A549 (cell line): ENCODE data around the gene B3GNT5. TPM values are rescaled to one million over a fixed set of nuclear protein-coding genes. Genes with fewer than 3 reads are reported as not detected.
A peak's percentile ranks its signal among the peaks of the same experiment; 100 is the strongest.

ENCODE experiments used
- ATAC-seq, 2 experiments: fragments of 200-7000 bp in 1 of 2; fragments of >200 bp in 1 of 2; cut with Nextera tagmentation in 1 of 2; cut with Tn5 transposase in 1 of 2; 3 replicates each; pipeline versions ENCODE4 v1.8.0 to v1.9.1; 2018 to 2020; ENCODE audit warnings: mild to moderate bottlenecking in 1 of 2, moderate library complexity in 1 of 2
- CTCF ChIA-PET: fragments of 300-600 bp; sonication (Branson Sonifier 250); formaldehyde crosslinking; extraction: SDS; loops from one replicate; lab custom pipeline; 2021; ENCODE audit warnings: antibody characterized with exemption, inconsistent platforms; lab: Yijun Ruan, JAX
- POLR2A ChIA-PET: fragments of 350-600 bp; formaldehyde crosslinking; extraction: SDS; loops from one replicate; lab custom pipeline; 2021; ENCODE audit warnings: antibody characterized with exemption, inconsistent platforms; lab: Yijun Ruan, JAX
- DNase-seq, 2 experiments: peaks; one replicate each; pipeline versions ENCODE4 v3.0.0 to v3.0.0-alpha.2; 2011 to 2016; ENCODE audit warnings: low read depth in 1 of 2, low spot score in 1 of 2
- FAIRE-seq: peaks from 2 replicates; lab custom pipeline; 2011; peaks lifted over from hg19 to GRCh38; lab: Jason Lieb, UNC
- H3K27ac ChIP-seq, 2 experiments: fragments of >200 bp; sonication (Bioruptor Twin); formaldehyde crosslinking; 3 replicates each; pipeline ENCODE4 v1.5.1; 2016 to 2017
- H3K4me1 ChIP-seq: fragments of >200 bp; sonication (Bioruptor Twin); formaldehyde crosslinking; 3 replicates; pipeline ENCODE4 v1.6.1; 2016
- H3K4me2 ChIP-seq: fragments of >200 bp; sonication (Bioruptor Twin); formaldehyde crosslinking; 3 replicates; pipeline ENCODE4 v1.6.1; 2016
- H3K4me3 ChIP-seq: fragments of >200 bp; sonication (Bioruptor Twin); formaldehyde crosslinking; 3 replicates; pipeline ENCODE4 v1.5.1; 2016
- H3K9me3 ChIP-seq: fragments of >200 bp; sonication (Bioruptor Twin); formaldehyde crosslinking; 3 replicates; pipeline ENCODE4 v1.6.1; 2016
- CBX2 ChIP-seq: fragments of 200-600 bp; sonication (generic); IDR thresholded peaks from 2 replicates; pipeline ENCODE4 v1.6.1; 2016; ENCODE audit warnings: low read depth, mild to moderate bottlenecking, borderline replicate concordance
- CEBPB ChIP-seq, 2 experiments: fragments of >200 bp in 1 of 2; sonication (Bioruptor Twin) in 1 of 2; formaldehyde crosslinking in 1 of 2; IDR thresholded peaks; 2 replicates each; pipeline ENCODE4 v1.6.1; 2012 to 2016
- CTCF ChIP-seq: fragments of >200 bp; sonication (Bioruptor Twin); formaldehyde crosslinking; IDR thresholded peaks from 3 replicates; pipeline ENCODE4 v1.5.1; 2016
- E2F6 ChIP-seq: IDR thresholded peaks from 2 replicates; pipeline ENCODE4 v1.6.1; 2012; ENCODE audit warnings: low read depth, borderline replicate concordance
- EHMT2 ChIP-seq: fragments of 200-600 bp; sonication (generic); IDR thresholded peaks from 2 replicates; pipeline ENCODE4 v1.6.1; 2016; ENCODE audit warnings: antibody characterized with exemption, low read depth, mild to moderate bottlenecking, moderate library complexity
- EP300 ChIP-seq, 2 experiments: fragments of >200 bp; sonication (Bioruptor Twin); formaldehyde crosslinking; IDR thresholded peaks; 2 replicates in 1 of 2; 3 replicates in 1 of 2; pipeline ENCODE4 v1.6.1; 2016 to 2017
- ESRRA ChIP-seq: fragments of 150-350 bp; IDR thresholded peaks from 2 replicates; pipeline ENCODE4 v1.6.1; 2014; ENCODE audit warnings: mild to moderate bottlenecking, low read length, borderline replicate concordance
- FOXS1 ChIP-seq: fragments of 250-450 bp; sonication (Bioruptor Pico); IDR thresholded peaks from 2 replicates; pipeline ENCODE4 v1.5.0; 2020; ENCODE audit warnings: mild to moderate bottlenecking, moderate library complexity
- HDAC2 ChIP-seq: fragments of 200-600 bp; sonication (generic); IDR thresholded peaks from 2 replicates; pipeline ENCODE4 v1.6.1; 2016
- HOXA7 ChIP-seq: fragments of 250-450 bp; sonication (Bioruptor Pico); IDR thresholded peaks from 2 replicates; pipeline ENCODE4 v1.5.0; 2020; ENCODE audit warnings: mild to moderate bottlenecking, moderate library complexity
- HOXB5 ChIP-seq: fragments of 250-450 bp; sonication (Bioruptor Pico); IDR thresholded peaks from 2 replicates; pipeline ENCODE4 v1.5.0; 2020; ENCODE audit warnings: mild to moderate bottlenecking, moderate library complexity
- JUN ChIP-seq, 2 experiments: fragments of >200 bp; sonication (Bioruptor Twin); formaldehyde crosslinking; IDR thresholded peaks; 2 replicates in 1 of 2; 3 replicates in 1 of 2; pipeline ENCODE4 v1.6.1; 2016 to 2017
- MAFK ChIP-seq: fragments of 450-650 bp; IDR thresholded peaks from 2 replicates; pipeline ENCODE4 v1.6.1; 2014; ENCODE audit not compliant: partially characterized antibody
- MAX ChIP-seq: IDR thresholded peaks from 2 replicates; pipeline ENCODE4 v1.6.1; 2012
- MAZ ChIP-seq: fragments of 150-350 bp; IDR thresholded peaks from 2 replicates; pipeline ENCODE4 v1.6.1; 2014; ENCODE audit warnings: antibody characterized with exemption, low read depth, low read length, borderline replicate concordance
- PBX3 ChIP-seq: IDR thresholded peaks from 2 replicates; pipeline ENCODE4 v1.6.1; 2012
- POLR2AphosphoS2 ChIP-seq: conservative IDR thresholded peaks from 2 replicates; pipeline ENCODE4 v1.6.1; 2012; ENCODE audit warnings: low read length, improper control_type of control experiment, inconsistent platforms
- RAD21 ChIP-seq, 2 experiments: fragments of >200 bp in 1 of 2; sonication (Bioruptor Twin) in 1 of 2; formaldehyde crosslinking in 1 of 2; IDR thresholded peaks in 1 of 2; conservative IDR thresholded peaks in 1 of 2; 2 replicates in 1 of 2; 3 replicates in 1 of 2; pipeline ENCODE4 v1.6.1; 2012 to 2018; ENCODE audit warnings: inconsistent platforms in 1 of 2
- RCOR1 ChIP-seq: fragments of 150-350 bp; IDR thresholded peaks from 2 replicates; pipeline ENCODE4 v1.6.1; 2014; ENCODE audit warnings: antibody characterized with exemption, low read length, low read depth
- RFX5 ChIP-seq: fragments of 450-650 bp; IDR thresholded peaks from 2 replicates; pipeline ENCODE4 v1.7.1; 2014; ENCODE audit warnings: antibody characterized with exemption, mild to moderate bottlenecking, moderate library complexity
- RNF2 ChIP-seq: fragments of 200-600 bp; sonication (generic); IDR thresholded peaks from 2 replicates; pipeline ENCODE4 v1.6.1; 2016; ENCODE audit warnings: low read depth, mild to moderate bottlenecking, antibody characterized with exemption, moderate library complexity, borderline replicate concordance
- TFCP2L1 ChIP-seq: fragments of 250-450 bp; sonication (Bioruptor Pico); IDR thresholded peaks from 2 replicates; pipeline ENCODE4 v1.5.0; 2021; ENCODE audit warnings: mild to moderate bottlenecking
- ZC3H11A ChIP-seq: fragments of 450-650 bp; IDR thresholded peaks from 2 replicates; pipeline ENCODE4 v1.6.1; 2014; ENCODE audit warnings: antibody characterized with exemption, mild to moderate bottlenecking
- ZFP36 ChIP-seq: fragments of 450-650 bp; IDR thresholded peaks from 2 replicates; pipeline ENCODE4 v1.6.1; 2014; ENCODE audit warnings: borderline replicate concordance; ENCODE audit not compliant: partially characterized antibody
- WGBS: methylation state at CpG from one replicate; pipeline ENCODE4 v1.1.6; 2017; ENCODE audit errors: missing lambda C conversion rate; 5-methylcytosine and 5-hydroxymethylcytosine counted together
- polyA plus RNA-seq, 4 experiments: library from polyadenylated mRNA; depleted of rRNA in 3 of 4; stranded (reverse); fragments of >200 nt; fragmentation: RNase III in 1 of 4; extraction: RNeasy Plus Mini Kit Qiagen cat#74134 plus additional on column Dnase treatment in 1 of 4; gene quantifications; 2 replicates in 3 of 4; 3 replicates in 1 of 4; pipeline ENCODE4 v1.2.3, GENCODE V29; 2011 to 2017

Gene B3GNT5
- polyA plus RNA-seq, 2 of the 4 experiments (the other 2 are of a cell fraction): 4.7 to 11.7 TPM

GRCh38 chr3:183283886-183284285 lies 30.8 kb downstream of the B3GNT5 start:
- Histone ChIP-seq H3K27ac (peak overlapping the region in 1 of 2 experiments; percentile 85; a peak in 3 of 6 replicates), H3K4me1 (peaks cover 40% of the 10 kb centered on the region), H3K4me2 (no peak overlapping the region), H3K4me3 (no peak overlapping the region), H3K9me3 (no peaks in the 10 kb centered on the region)
- DNase-seq (no peak), ATAC-seq (no peak), FAIRE-seq (no peak)
- ChIA-PET POLR2A (no interaction called here), CTCF (interaction anchor here (1.0 to 1.2 kb wide), 2 partner anchors 18 to 99 kb away, joined by 3 read pairs; no protein-coding TSS in a partner anchor)
- TF ChIP-seq CBX2 (no peak), ESRRA (no peak), CEBPB (IDR thresholded peaks at IDR 0.05) (no peak), CTCF (no peak), EP300 (IDR thresholded peaks at IDR 0.05) (no peak), ZFP36 (no peak), RFX5 (no peak), ZC3H11A (no peak), RCOR1 (no peak), PBX3 (no peak), TFCP2L1 (CRISPR knock-in tag) (no peak), JUN (IDR thresholded peaks at IDR 0.05) (no peak), MAZ (no peak), HDAC2 (no peak), RAD21 (conservative IDR thresholded peaks at IDR 0.05 in 1 of 2, IDR thresholded peaks at IDR 0.05 in 1 of 2) (no peak), E2F6 (no peak)
- 65% methylated on average over 2 of the region's 2 CpGs for WGBS

GRCh38 chr3:183284570-183284969 lies 31.5 kb downstream of the B3GNT5 start:
- no peak for TF ChIP-seq HOXA7 (CRISPR knock-in tag)
- no peak for TF ChIP-seq RNF2
- TF ChIP-seq MAFK: no peak
- TF ChIP-seq MAX: no peak
- TF ChIP-seq HDAC2: no peak
- TF ChIP-seq EHMT2: no peak
- TF ChIP-seq POLR2AphosphoS2: no peak
- no peak for TF ChIP-seq HOXB5 (CRISPR knock-in tag)
- TF ChIP-seq FOXS1: no peak
- TF ChIP-seq, all 56 proteins: peak for 0
- ATAC-seq: no peak

More at GRCh38 chr3:183284570-183284969, 31.5 kb downstream of the B3GNT5 start:
- Histone ChIP-seq H3K4me2 (no peak overlapping the region), H3K9me3 (no peaks in the 10 kb centered on the region), H3K4me1 (peaks cover 36% of the 10 kb centered on the region), H3K27ac (peak overlapping the region; percentile 77 to 85; a peak in 5 of 6 replicates), H3K4me3 (no peak overlapping the region)
- DNase-seq (no peak), FAIRE-seq (no peak)
- ChIA-PET POLR2A (interaction anchor here (2.1 kb wide), 1 partner anchor 10 kb away, joined by 7 read pairs; no protein-coding TSS in a partner anchor), CTCF (interaction anchor here (1.0 to 3.0 kb wide), 5 partner anchors 12 to 100 kb away, joined by 3 to 9 read pairs (median 5); no protein-coding TSS in a partner anchor)
- 92% methylated on average over 3 of the region's 3 CpGs for WGBS
